OCI-LY1 (cell line): ENCODE results near the gene SSH2.
"Not testable (repeated sequence)": the region's sequence is repeated elsewhere in the genome, so short reads cannot be mapped to it uniquely, and the experiment has no call there.

ENCODE experiments used
- H2AFZ ChIP-seq: fragments of 200-600 bp; sonication (generic), shearing (Covaris generic); 2 replicates; pipeline ENCODE4 v1.6.0; 2014; ENCODE audit warnings: antibody characterized with exemption, mild to moderate bottlenecking, low read length
- H3F3A ChIP-seq: fragments of 200-600 bp; sonication (generic), shearing (Covaris generic); 2 replicates; pipeline ENCODE4 v1.6.0; 2014; ENCODE audit warnings: mild to moderate bottlenecking, antibody characterized with exemption, low read length, moderate library complexity; ENCODE audit not compliant: insufficient read depth
- H3K27ac ChIP-seq: fragments of 200-600 bp; sonication (generic); 2 replicates; pipeline ENCODE4 v1.5.1; 2014; ENCODE audit warnings: low read length, mixed run types, mild to moderate bottlenecking, low read depth; ENCODE audit not compliant: poor library complexity, severe bottlenecking
- H3K27me3 ChIP-seq: fragments of 200-600 bp; sonication (generic); 2 replicates; pipeline ENCODE4 v1.6.0; 2014; ENCODE audit warnings: antibody characterized with exemption, mild to moderate bottlenecking, low read length, moderate library complexity; ENCODE audit not compliant: insufficient read depth
- H3K36me3 ChIP-seq: fragments of 200-600 bp; sonication (generic); 2 replicates; pipeline ENCODE4 v1.6.1; 2014; ENCODE audit warnings: mild to moderate bottlenecking, antibody characterized with exemption, low read length, moderate library complexity, mixed read lengths; ENCODE audit not compliant: insufficient read depth
- H3K4me1 ChIP-seq: fragments of 200-600 bp; sonication (generic); 2 replicates; pipeline ENCODE4 v1.5.1; 2014; ENCODE audit warnings: mild to moderate bottlenecking, low read length, moderate library complexity; ENCODE audit not compliant: insufficient read depth, severe bottlenecking
- H3K4me2 ChIP-seq: fragments of 200-600 bp; sonication (generic), shearing (Covaris generic); 2 replicates; pipeline ENCODE4 v1.6.1; 2014; ENCODE audit warnings: low read length
- H3K4me3 ChIP-seq: fragments of 200-600 bp; sonication (generic); 2 replicates; pipeline ENCODE4 v1.5.1; 2014; ENCODE audit warnings: low read length, low read depth, mild to moderate bottlenecking, mixed read lengths; ENCODE audit not compliant: poor library complexity, severe bottlenecking
- H3K79me2 ChIP-seq: fragments of 200-600 bp; shearing (Covaris generic); 2 replicates; pipeline ENCODE4 v1.6.1; 2016; ENCODE audit warnings: mixed run types, low read length, mixed read lengths; ENCODE audit not compliant: insufficient read depth
- H3K9ac ChIP-seq: fragments of 200-600 bp; sonication (generic), shearing (Covaris generic); 2 replicates; pipeline ENCODE4 v1.6.1; 2014; ENCODE audit warnings: mild to moderate bottlenecking, low read length, mixed read lengths
- H3K9me2 ChIP-seq: fragments of 200-600 bp; sonication (generic), shearing (Covaris generic); 2 replicates; pipeline ENCODE4 v1.6.1; 2014; ENCODE audit warnings: low read depth, mild to moderate bottlenecking, low read length, mixed read lengths
- H3K9me3 ChIP-seq: fragments of 200-600 bp; shearing (Covaris generic); 2 replicates; pipeline ENCODE4 v1.6.1; 2014; ENCODE audit warnings: low read length, mixed read lengths
- H4K20me1 ChIP-seq: fragments of 200-600 bp; sonication (generic), shearing (Covaris generic); 2 replicates; pipeline ENCODE4 v1.6.0; 2016; ENCODE audit warnings: mild to moderate bottlenecking, low read length; ENCODE audit not compliant: insufficient read depth
- EZH2 ChIP-seq: fragments of 200-600 bp; sonication (generic), shearing (Covaris generic); IDR thresholded peaks from 2 replicates; pipeline ENCODE4 v1.8.0; 2017; ENCODE audit warnings: borderline replicate concordance, mixed run types, mild to moderate bottlenecking, antibody characterized with exemption, low read length, moderate library complexity, mixed read lengths
- TF ChIP-seq, protein P1 (sequence below): fragments of 200-600 bp; sonication (generic), shearing (Covaris generic); IDR thresholded peaks from 2 replicates; pipeline ENCODE4 v1.5.1; 2017; ENCODE audit warnings: mild to moderate bottlenecking, antibody characterized with exemption, low read length, moderate library complexity, mixed read lengths

The SSH2 gene

DNA sequence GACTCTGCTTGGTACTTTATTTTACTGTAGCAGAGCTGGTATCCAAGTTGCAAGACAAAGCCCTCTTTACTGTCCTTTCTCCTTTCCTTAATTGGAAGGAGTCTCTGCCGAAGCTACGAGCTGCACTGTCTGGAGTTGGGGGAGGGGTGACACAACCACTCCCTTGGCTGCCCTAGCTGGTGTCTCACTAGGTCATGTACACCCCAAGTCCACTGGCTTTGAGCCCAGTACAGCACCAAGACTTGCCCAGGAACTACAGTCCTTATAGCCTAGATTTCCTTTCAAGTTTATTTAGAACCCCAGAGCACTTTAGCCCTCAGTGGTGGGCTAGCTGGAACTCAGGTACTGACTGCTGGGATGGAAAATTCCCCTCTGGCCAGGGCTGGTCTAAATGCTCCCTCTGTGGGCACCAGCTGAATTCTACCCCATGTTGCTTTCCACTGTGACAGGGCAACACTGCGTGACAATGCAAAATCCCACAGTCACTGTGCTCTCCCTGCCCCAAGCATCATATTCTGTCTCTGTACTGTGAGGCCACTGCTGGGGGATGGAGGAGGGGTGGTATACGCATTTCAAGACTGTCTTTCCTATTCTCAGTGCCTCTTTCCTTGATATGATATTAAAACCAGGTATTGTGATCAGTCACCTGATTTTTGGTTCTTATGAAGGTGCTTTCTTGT, 29.8 kb upstream of the SSH2 start:
- H3K36me3 ChIP-seq: no peaks in the 10 kb centered on the region
- no peak overlapping the region for H3K4me3 ChIP-seq
- no peaks in the 10 kb centered on the region for H3K9me3 ChIP-seq
- H3K4me1 ChIP-seq: no peaks in the 10 kb centered on the region
- no peaks in the 10 kb centered on the region for H3F3A ChIP-seq
- TF ChIP-seq EZH2: no peak
- TF ChIP-seq, protein P1, sequence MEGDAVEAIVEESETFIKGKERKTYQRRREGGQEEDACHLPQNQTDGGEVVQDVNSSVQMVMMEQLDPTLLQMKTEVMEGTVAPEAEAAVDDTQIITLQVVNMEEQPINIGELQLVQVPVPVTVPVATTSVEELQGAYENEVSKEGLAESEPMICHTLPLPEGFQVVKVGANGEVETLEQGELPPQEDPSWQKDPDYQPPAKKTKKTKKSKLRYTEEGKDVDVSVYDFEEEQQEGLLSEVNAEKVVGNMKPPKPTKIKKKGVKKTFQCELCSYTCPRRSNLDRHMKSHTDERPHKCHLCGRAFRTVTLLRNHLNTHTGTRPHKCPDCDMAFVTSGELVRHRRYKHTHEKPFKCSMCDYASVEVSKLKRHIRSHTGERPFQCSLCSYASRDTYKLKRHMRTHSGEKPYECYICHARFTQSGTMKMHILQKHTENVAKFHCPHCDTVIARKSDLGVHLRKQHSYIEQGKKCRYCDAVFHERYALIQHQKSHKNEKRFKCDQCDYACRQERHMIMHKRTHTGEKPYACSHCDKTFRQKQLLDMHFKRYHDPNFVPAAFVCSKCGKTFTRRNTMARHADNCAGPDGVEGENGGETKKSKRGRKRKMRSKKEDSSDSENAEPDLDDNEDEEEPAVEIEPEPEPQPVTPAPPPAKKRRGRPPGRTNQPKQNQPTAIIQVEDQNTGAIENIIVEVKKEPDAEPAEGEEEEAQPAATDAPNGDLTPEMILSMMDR: no peak
- H3K9me2 ChIP-seq: no peaks in the 10 kb centered on the region
- H4K20me1 ChIP-seq: no peaks in the 10 kb centered on the region
- no peaks in the 10 kb centered on the region for H3K79me2 ChIP-seq
- H3K27ac ChIP-seq: no peak overlapping the region
- H3K27me3 ChIP-seq: no peaks in the 10 kb centered on the region
- H2AFZ ChIP-seq: no peak overlapping the region
- no peak overlapping the region for H3K9ac ChIP-seq
- H3K4me2 ChIP-seq: no peak overlapping the region

DNA sequence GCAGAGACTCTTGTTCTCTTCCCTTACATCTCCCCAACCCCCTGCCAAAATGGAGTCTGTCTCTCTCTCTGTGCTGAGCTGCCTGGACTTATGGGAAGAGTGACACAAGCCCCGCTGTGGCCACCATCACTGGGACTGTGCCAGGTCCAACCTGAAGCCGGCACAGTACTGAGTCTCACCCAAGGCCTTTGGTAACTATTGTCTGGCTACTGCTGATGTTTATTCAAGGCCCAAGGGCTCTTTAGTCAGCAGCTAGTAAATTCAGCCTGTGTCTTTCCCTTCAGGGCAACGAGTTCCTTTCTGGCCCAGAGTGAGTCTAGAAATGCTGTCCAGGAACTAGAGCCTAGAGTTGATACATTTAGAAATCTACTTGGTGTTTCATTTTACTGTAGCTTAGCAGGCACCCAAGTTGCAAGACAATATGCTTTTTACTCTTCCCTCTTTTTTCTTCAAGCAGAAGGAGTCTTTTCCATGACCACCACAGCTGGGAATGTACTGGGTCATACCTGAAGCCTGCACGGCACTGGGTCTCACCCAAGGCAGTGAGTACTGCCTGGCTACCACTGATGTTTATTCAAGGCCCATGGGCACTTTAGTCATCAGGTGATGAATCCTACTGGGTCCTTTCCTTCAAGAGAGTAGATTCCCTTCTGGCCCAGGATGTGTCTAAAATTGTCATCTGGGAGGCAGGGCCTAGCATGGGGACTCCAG, 29.1 kb upstream of the SSH2 start:
- Histone ChIP-seq H3F3A (no peaks in the 10 kb centered on the region), H3K9me2 (no peaks in the 10 kb centered on the region), H3K4me1 (no peaks in the 10 kb centered on the region), H3K9ac (no peak overlapping the region), H4K20me1 (no peaks in the 10 kb centered on the region), H3K36me3 (no peaks in the 10 kb centered on the region), H3K27me3 (no peaks in the 10 kb centered on the region), H3K4me2 (no peak overlapping the region), H3K79me2 (no peaks in the 10 kb centered on the region), H2AFZ (no peak overlapping the region), H3K4me3 (no peak overlapping the region), H3K27ac (no peak overlapping the region), H3K9me3 (0 out of 2 replicates have a peak, but pooled peaks cover 6% of the 10 kb centered on the region)
- TF ChIP-seq, protein P1: no peak
- no peak for TF ChIP-seq EZH2

DNA sequence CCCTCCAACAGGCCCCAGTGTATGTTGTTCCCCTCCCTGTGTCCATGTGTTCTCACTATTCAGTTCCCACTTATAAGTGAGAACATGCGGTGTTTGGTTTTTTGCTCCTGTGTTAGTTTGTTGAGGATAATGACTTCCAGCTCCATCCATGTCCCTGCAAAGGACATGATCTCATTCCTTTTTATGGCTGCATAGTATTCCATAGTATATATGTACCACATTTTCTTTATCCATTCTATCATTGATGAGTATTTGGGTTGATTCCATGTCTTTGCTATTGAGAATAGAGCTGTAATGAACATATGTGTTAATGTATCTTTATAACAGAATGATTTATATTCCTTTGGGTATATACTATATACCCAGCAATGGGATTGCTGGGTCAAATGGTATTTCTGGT, 27.5 kb upstream of the SSH2 start:
- not testable (repeated sequence) for H2AFZ ChIP-seq, H3K79me2 ChIP-seq, H4K20me1 ChIP-seq, H3K27me3 ChIP-seq, H3K4me3 ChIP-seq, H3K36me3 ChIP-seq, H3K9ac ChIP-seq, H3F3A ChIP-seq, H3K27ac ChIP-seq, H3K4me1 ChIP-seq, H3K9me2 ChIP-seq, H3K4me2 ChIP-seq
- 0 out of 2 replicates have a peak, but pooled peaks cover 12% of the 10 kb centered on the region for H3K9me3 ChIP-seq
